AG04450 (cell line): Measurements from ENCODE around the gene RPL36A. TPM values are rescaled to one million over a fixed set of nuclear protein-coding genes. Genes with fewer than 3 reads are reported as not detected.

Experiments
- CTCF ChIA-PET: fragments of 300-600, 350-600 bp; formaldehyde crosslinking; extraction: SDS; loops from one replicate; lab custom pipeline; 2022; ENCODE audit warnings: antibody characterized with exemption, inconsistent platforms; lab: Charles Lee
- POLR2A ChIA-PET: fragments of 350-600 bp; formaldehyde crosslinking; extraction: SDS; loops from one replicate; lab custom pipeline; 2021; ENCODE audit warnings: antibody characterized with exemption, inconsistent platforms; lab: Yijun Ruan, JAX
- DNase-seq: peaks from one replicate; pipeline ENCODE4 v3.0.0-alpha.2; 2011; ENCODE audit warnings: low read depth, low spot score
- H3K27ac ChIP-seq: one replicate; pipeline ENCODE4 v1.5.1; 2012; ENCODE audit warnings: low read depth, low read length, control low read depth
- H3K27me3 ChIP-seq: one replicate; pipeline ENCODE4 v1.6.0; 2012; ENCODE audit warnings: low read length; ENCODE audit not compliant: control insufficient read depth, insufficient read depth
- H3K4me3 ChIP-seq: 2 replicates; pipeline ENCODE4 v1.5.1; 2011; ENCODE audit warnings: mild to moderate bottlenecking, low read depth, low read length, control low read depth
- H3K9me3 ChIP-seq: 2 replicates; pipeline ENCODE4 v1.5.1; 2012; ENCODE audit warnings: low read length; ENCODE audit not compliant: control insufficient read depth, insufficient read depth
- CTCF ChIP-seq: IDR thresholded peaks from 2 replicates; pipeline ENCODE4 v1.5.1; 2011; ENCODE audit warnings: low read depth, low read length, control low read depth, inconsistent platforms
- polyA plus RNA-seq: library from polyadenylated mRNA; depleted of rRNA; stranded (reverse); fragments of >200 nt; gene quantifications from 2 replicates; pipeline ENCODE4 v1.2.3, GENCODE V29; 2011; rRNA removed

Gene RPL36A
- polyA plus RNA-seq, 1 experiment = 2,123 TPM

- Histone ChIP-seq H3K9me3 (no peaks in the 10 kb centered on the region), H3K27me3 (no peaks in the 10 kb centered on the region), H3K4me3 (no peak overlapping the region), H3K27ac (no peak overlapping the region)
- POLR2A ChIA-PET = no interaction called here
- DNase-seq = no peak
- TF ChIP-seq CTCF = no peak
- CTCF ChIA-PET = no interaction called here
These were observed 39.8 kb downstream of the RPL36A start for GRCh38 chrX:101430457-101431078.

- no peak for TF ChIP-seq CTCF
- CTCF ChIA-PET = no interaction called here
These were observed 51.3 kb downstream of the RPL36A start for GRCh38 chrX:101442085-101442484.

More at GRCh38 chrX:101442085-101442484, 51.3 kb downstream of the RPL36A start:
- POLR2A ChIA-PET = no interaction called here
- Histone ChIP-seq H3K27me3 (no peaks in the 10 kb centered on the region), H3K4me3 (no peak overlapping the region), H3K9me3 (no peaks in the 10 kb centered on the region), H3K27ac (no peak overlapping the region)
- DNase-seq = no peak

Other genes starting within 250 kb of the RPL36A start
- gene DRP2, start 171.2 kb upstream of the RPL36A start, polyA plus RNA-seq = 4.3 and 5.5 TPM in 2 replicates
- gene TAF7L, start 99.7 kb upstream of the RPL36A start, polyA plus RNA-seq = 1.5 and 1.6 TPM in 2 replicates
- gene TIMM8A, start 42.3 kb upstream of the RPL36A start, polyA plus RNA-seq = 6.3 and 8.1 TPM in 2 replicates
- not detected in 2 replicates for gene BTK, start 4.8 kb upstream of the RPL36A start, polyA plus RNA-seq
- gene GLA, start 16.9 kb downstream of the RPL36A start, polyA plus RNA-seq = 30.0 and 33.8 TPM in 2 replicates
- gene HNRNPH2, start 17.2 kb downstream of the RPL36A start, polyA plus RNA-seq = 58.6 and 64.8 TPM in 2 replicates
- 5.9 and 6.4 TPM in 2 replicates for gene ARMCX4, start 94.4 kb downstream of the RPL36A start, polyA plus RNA-seq
- gene ARMCX1, start 159.5 kb downstream of the RPL36A start, polyA plus RNA-seq = 31.9 and 40.5 TPM in 2 replicates
- 78.2 and 93.3 TPM in 2 replicates for gene ARMCX6, start 227.0 kb downstream of the RPL36A start, polyA plus RNA-seq
- gene ARMCX3, start 232.1 kb downstream of the RPL36A start, polyA plus RNA-seq = 75.5 and 96.7 TPM in 2 replicates